ENCODE data around the gene NTN4.

NTN4 gene

GRCh38 chr12:95641299-95641952 lies 149.1 kb downstream of the NTN4 start:
- no peak for ATAC-seq
- TF ChIP-seq CSDC2 (CRISPR knock-in tag; IDR thresholded peaks at IDR 0.05) (no peak), ZFP3 (CRISPR knock-in tag; IDR thresholded peaks at IDR 0.05) (no peak), GLIS3 (CRISPR knock-in tag; IDR thresholded peaks at IDR 0.05) (no peak), ZNF70 (CRISPR knock-in tag; IDR thresholded peaks at IDR 0.05) (no peak), TOX (CRISPR knock-in tag; IDR thresholded peaks at IDR 0.05; ENCODE audit: borderline replicate concordance) (no peak), ZC3H10 (CRISPR knock-in tag; IDR thresholded peaks at IDR 0.05) (no peak), PPARA (CRISPR knock-in tag; IDR thresholded peaks at IDR 0.05; ENCODE audit: borderline replicate concordance) (no peak), SNAI2 (CRISPR knock-in tag; IDR thresholded peaks at IDR 0.05) (no peak), OSR1 (CRISPR knock-in tag; IDR thresholded peaks at IDR 0.05) (no peak), ISL1 (CRISPR knock-in tag; IDR thresholded peaks at IDR 0.05) (no peak), ZFP30 (CRISPR knock-in tag; IDR thresholded peaks at IDR 0.05) (no peak), RARB (CRISPR knock-in tag; IDR thresholded peaks at IDR 0.05) (no peak), ARNTL (CRISPR knock-in tag; IDR thresholded peaks at IDR 0.05; ENCODE audit: borderline replicate concordance, low read depth) (no peak), ZNF8 (CRISPR knock-in tag; IDR thresholded peaks at IDR 0.05) (no peak)
- TF ChIP-seq, protein P1, sequence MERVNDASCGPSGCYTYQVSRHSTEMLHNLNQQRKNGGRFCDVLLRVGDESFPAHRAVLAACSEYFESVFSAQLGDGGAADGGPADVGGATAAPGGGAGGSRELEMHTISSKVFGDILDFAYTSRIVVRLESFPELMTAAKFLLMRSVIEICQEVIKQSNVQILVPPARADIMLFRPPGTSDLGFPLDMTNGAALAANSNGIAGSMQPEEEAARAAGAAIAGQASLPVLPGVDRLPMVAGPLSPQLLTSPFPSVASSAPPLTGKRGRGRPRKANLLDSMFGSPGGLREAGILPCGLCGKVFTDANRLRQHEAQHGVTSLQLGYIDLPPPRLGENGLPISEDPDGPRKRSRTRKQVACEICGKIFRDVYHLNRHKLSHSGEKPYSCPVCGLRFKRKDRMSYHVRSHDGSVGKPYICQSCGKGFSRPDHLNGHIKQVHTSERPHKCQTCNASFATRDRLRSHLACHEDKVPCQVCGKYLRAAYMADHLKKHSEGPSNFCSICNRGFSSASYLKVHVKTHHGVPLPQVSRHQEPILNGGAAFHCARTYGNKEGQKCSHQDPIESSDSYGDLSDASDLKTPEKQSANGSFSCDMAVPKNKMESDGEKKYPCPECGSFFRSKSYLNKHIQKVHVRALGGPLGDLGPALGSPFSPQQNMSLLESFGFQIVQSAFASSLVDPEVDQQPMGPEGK (CRISPR knock-in tag; IDR thresholded peaks at IDR 0.05; ENCODE audit: borderline replicate concordance), result no peak
- TF ChIP-seq, protein P2, sequence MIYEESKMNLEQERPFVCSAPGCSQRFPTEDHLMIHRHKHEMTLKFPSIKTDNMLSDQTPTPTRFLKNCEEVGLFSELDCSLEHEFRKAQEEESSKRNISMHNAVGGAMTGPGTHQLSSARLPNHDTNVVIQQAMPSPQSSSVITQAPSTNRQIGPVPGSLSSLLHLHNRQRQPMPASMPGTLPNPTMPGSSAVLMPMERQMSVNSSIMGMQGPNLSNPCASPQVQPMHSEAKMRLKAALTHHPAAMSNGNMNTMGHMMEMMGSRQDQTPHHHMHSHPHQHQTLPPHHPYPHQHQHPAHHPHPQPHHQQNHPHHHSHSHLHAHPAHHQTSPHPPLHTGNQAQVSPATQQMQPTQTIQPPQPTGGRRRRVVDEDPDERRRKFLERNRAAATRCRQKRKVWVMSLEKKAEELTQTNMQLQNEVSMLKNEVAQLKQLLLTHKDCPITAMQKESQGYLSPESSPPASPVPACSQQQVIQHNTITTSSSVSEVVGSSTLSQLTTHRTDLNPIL (CRISPR knock-in tag; IDR thresholded peaks at IDR 0.05; ENCODE audit: low read depth), result no peak

GRCh38 chr12:95640516-95640915 lies 150.0 kb downstream of the NTN4 start:
- ATAC-seq, result no peak
- TF ChIP-seq ZNF8 (CRISPR knock-in tag; IDR thresholded peaks at IDR 0.05) (no peak), OSR1 (CRISPR knock-in tag; IDR thresholded peaks at IDR 0.05) (no peak), SNAI2 (CRISPR knock-in tag; IDR thresholded peaks at IDR 0.05) (no peak), BACH2 (CRISPR knock-in tag; IDR thresholded peaks at IDR 0.05; ENCODE audit: borderline replicate concordance) (no peak)
- TF ChIP-seq, protein P1 (CRISPR knock-in tag; IDR thresholded peaks at IDR 0.05; ENCODE audit: borderline replicate concordance), result no peak
- TF ChIP-seq, protein P3, sequence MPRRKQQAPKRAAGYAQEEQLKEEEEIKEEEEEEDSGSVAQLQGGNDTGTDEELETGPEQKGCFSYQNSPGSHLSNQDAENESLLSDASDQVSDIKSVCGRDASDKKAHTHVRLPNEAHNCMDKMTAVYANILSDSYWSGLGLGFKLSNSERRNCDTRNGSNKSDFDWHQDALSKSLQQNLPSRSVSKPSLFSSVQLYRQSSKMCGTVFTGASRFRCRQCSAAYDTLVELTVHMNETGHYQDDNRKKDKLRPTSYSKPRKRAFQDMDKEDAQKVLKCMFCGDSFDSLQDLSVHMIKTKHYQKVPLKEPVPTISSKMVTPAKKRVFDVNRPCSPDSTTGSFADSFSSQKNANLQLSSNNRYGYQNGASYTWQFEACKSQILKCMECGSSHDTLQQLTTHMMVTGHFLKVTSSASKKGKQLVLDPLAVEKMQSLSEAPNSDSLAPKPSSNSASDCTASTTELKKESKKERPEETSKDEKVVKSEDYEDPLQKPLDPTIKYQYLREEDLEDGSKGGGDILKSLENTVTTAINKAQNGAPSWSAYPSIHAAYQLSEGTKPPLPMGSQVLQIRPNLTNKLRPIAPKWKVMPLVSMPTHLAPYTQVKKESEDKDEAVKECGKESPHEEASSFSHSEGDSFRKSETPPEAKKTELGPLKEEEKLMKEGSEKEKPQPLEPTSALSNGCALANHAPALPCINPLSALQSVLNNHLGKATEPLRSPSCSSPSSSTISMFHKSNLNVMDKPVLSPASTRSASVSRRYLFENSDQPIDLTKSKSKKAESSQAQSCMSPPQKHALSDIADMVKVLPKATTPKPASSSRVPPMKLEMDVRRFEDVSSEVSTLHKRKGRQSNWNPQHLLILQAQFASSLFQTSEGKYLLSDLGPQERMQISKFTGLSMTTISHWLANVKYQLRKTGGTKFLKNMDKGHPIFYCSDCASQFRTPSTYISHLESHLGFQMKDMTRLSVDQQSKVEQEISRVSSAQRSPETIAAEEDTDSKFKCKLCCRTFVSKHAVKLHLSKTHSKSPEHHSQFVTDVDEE (CRISPR knock-in tag; IDR thresholded peaks at IDR 0.05), result no peak

GRCh38 chr12:95637471-95638155 lies 153.0 kb downstream of the NTN4 start:
- TF ChIP-seq GLIS3 (CRISPR knock-in tag; IDR thresholded peaks at IDR 0.05) (no peak), ZNF8 (CRISPR knock-in tag; IDR thresholded peaks at IDR 0.05) (no peak), ZNF565 (CRISPR knock-in tag; conservative IDR thresholded peaks at IDR 0.05; ENCODE audit: low read depth) (no peak), PPARA (CRISPR knock-in tag; IDR thresholded peaks at IDR 0.05; ENCODE audit: borderline replicate concordance) (no peak), ZC3H10 (CRISPR knock-in tag; IDR thresholded peaks at IDR 0.05) (no peak), SNAI2 (CRISPR knock-in tag; IDR thresholded peaks at IDR 0.05) (no peak)
- no peak for ATAC-seq

DNA sequence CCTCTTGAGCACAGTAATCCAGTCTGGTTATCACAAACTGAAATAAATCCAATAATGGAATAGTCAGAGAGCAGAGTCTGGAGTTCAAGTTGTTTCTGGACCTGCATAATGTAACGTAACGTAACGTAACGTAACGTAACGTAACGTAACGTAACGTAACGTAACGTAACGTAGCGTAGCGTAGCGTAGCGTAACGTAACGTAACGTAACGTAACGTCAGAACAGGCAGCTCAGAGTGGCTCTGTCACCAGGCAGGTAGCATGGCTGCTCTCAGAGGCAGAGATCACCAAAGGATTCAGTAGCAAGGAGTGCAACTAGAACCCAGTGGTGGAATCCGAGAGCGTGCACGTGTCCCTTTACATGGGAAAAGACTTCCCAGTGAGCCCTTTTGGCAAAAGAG lies 153.6 kb downstream of the NTN4 start:
- ATAC-seq, result no peak
- TF ChIP-seq ZNF8 (CRISPR knock-in tag; IDR thresholded peaks at IDR 0.05) (no peak), ZC3H10 (CRISPR knock-in tag; IDR thresholded peaks at IDR 0.05) (no peak), ARNTL (CRISPR knock-in tag; IDR thresholded peaks at IDR 0.05; ENCODE audit: borderline replicate concordance, low read depth) (no peak), POU6F1 (CRISPR knock-in tag; IDR thresholded peaks at IDR 0.05; ENCODE audit: borderline replicate concordance, low read depth) (no peak), RARB (CRISPR knock-in tag; IDR thresholded peaks at IDR 0.05) (no peak)
- TF ChIP-seq, protein P3 (CRISPR knock-in tag; IDR thresholded peaks at IDR 0.05), result no peak

Data from SK-N-SH treated with all-trans-retinoic acid at 6 μM for 48 hours (cell line).